Mononuclear cell (primary cell): ENCODE measurements around the gene CAPN2. TPM values are rescaled to one million over a fixed set of nuclear protein-coding genes. Genes with fewer than 3 reads are reported as not detected.

Experiments used
- H3K27me3 ChIP-seq: 2 replicates; pipeline ENCODE4 v1.6.0; 2011; ENCODE audit warnings: low read length, control low read depth; ENCODE audit not compliant: insufficient read depth
- H3K4me1 ChIP-seq: 2 replicates; pipeline ENCODE4 v1.5.1; 2011; ENCODE audit warnings: mild to moderate bottlenecking, low read length, control low read depth; ENCODE audit not compliant: insufficient read depth
- H3K4me3 ChIP-seq: 2 replicates; pipeline ENCODE4 v1.5.1; 2011; ENCODE audit warnings: mild to moderate bottlenecking, low read length, moderate library complexity
- H3K9me3 ChIP-seq: 2 replicates; pipeline ENCODE4 v1.5.1; 2011; ENCODE audit warnings: low read depth, mild to moderate bottlenecking, control low read depth, low read length
- total RNA-seq: library from RNA; depleted of rRNA; stranded (reverse); fragments of >200 nt; gene quantifications from one replicate; pipeline ENCODE4 v1.2.3, GENCODE V29; 2012

The CAPN2 gene
- total RNA-seq, 1 donor = 146 TPM

GRCh38 chr1:223754681-223755431 is 42.5 kb downstream of the CAPN2 start:
- Histone ChIP-seq H3K4me3 (no peak overlapping the region), H3K9me3 (no peaks in the 10 kb centered on the region), H3K27me3 (no peaks in the 10 kb centered on the region), H3K4me1 (no peaks in the 10 kb centered on the region)

GRCh38 chr1:223755432-223755792 is 43.1 kb downstream of the CAPN2 start:
- Histone ChIP-seq H3K9me3 (no peaks in the 10 kb centered on the region), H3K4me3 (no peak overlapping the region), H3K4me1 (no peaks in the 10 kb centered on the region), H3K27me3 (no peaks in the 10 kb centered on the region)

- Histone ChIP-seq H3K4me1 (no peaks in the 10 kb centered on the region), H3K27me3 (no peaks in the 10 kb centered on the region), H3K4me3 (no peak overlapping the region), H3K9me3 (no peaks in the 10 kb centered on the region)
Measured at GRCh38 chr1:223755992-223756775, 43.8 kb downstream of the CAPN2 start.

GRCh38 chr1:223756806-223757700 is 44.7 kb downstream of the CAPN2 start:
- H3K27me3 ChIP-seq = no peaks in the 10 kb centered on the region

GRCh38 chr1:223758734-223759133 is 46.4 kb downstream of the CAPN2 start:
- Histone ChIP-seq H3K4me3 (no peak overlapping the region), H3K27me3 (no peaks in the 10 kb centered on the region), H3K9me3 (no peaks in the 10 kb centered on the region), H3K4me1 (no peaks in the 10 kb centered on the region)

More at GRCh38 chr1:223756806-223757700, 44.7 kb downstream of the CAPN2 start:
- no peaks in the 10 kb centered on the region for H3K4me1 ChIP-seq
- H3K4me3 ChIP-seq = no peak overlapping the region
- no peaks in the 10 kb centered on the region for H3K9me3 ChIP-seq

GRCh38 chr1:223759273-223759672 is 46.9 kb downstream of the CAPN2 start:
- Histone ChIP-seq H3K4me3 (no peak overlapping the region), H3K4me1 (no peaks in the 10 kb centered on the region), H3K9me3 (no peaks in the 10 kb centered on the region), H3K27me3 (no peaks in the 10 kb centered on the region)

GRCh38 chr1:223760833-223761232 is 48.5 kb downstream of the CAPN2 start:
- Histone ChIP-seq H3K4me1 (no peaks in the 10 kb centered on the region), H3K4me3 (no peak overlapping the region), H3K27me3 (no peaks in the 10 kb centered on the region), H3K9me3 (no peaks in the 10 kb centered on the region)

- H3K4me3 ChIP-seq = no peak overlapping the region
- no peaks in the 10 kb centered on the region for H3K9me3 ChIP-seq
- H3K27me3 ChIP-seq = no peaks in the 10 kb centered on the region
- no peaks in the 10 kb centered on the region for H3K4me1 ChIP-seq
Measured at GRCh38 chr1:223761411-223761810, 49.1 kb downstream of the CAPN2 start.

- Histone ChIP-seq H3K9me3 (no peaks in the 10 kb centered on the region), H3K4me3 (no peak overlapping the region), H3K4me1 (no peaks in the 10 kb centered on the region), H3K27me3 (no peaks in the 10 kb centered on the region)
Measured at GRCh38 chr1:223763251-223763650, 50.9 kb downstream of the CAPN2 start.

GRCh38 chr1:223763881-223764280 is 51.5 kb downstream of the CAPN2 start:
- H3K4me1 ChIP-seq = no peaks in the 10 kb centered on the region
- no peak overlapping the region for H3K4me3 ChIP-seq
- no peaks in the 10 kb centered on the region for H3K9me3 ChIP-seq
- H3K27me3 ChIP-seq = no peaks in the 10 kb centered on the region

- no peak overlapping the region for H3K4me3 ChIP-seq
- H3K27me3 ChIP-seq = no peaks in the 10 kb centered on the region
- no peaks in the 10 kb centered on the region for H3K9me3 ChIP-seq
- no peaks in the 10 kb centered on the region for H3K4me1 ChIP-seq
Measured at GRCh38 chr1:223765036-223765718, 52.8 kb downstream of the CAPN2 start.

- Histone ChIP-seq H3K27me3 (no peaks in the 10 kb centered on the region), H3K4me1 (no peaks in the 10 kb centered on the region), H3K9me3 (no peaks in the 10 kb centered on the region), H3K4me3 (no peak overlapping the region)
Measured at GRCh38 chr1:223765719-223766340, 53.5 kb downstream of the CAPN2 start.

GRCh38 chr1:223770621-223771315 is 58.4 kb downstream of the CAPN2 start:
- Histone ChIP-seq H3K9me3 (no peaks in the 10 kb centered on the region), H3K4me3 (no peak overlapping the region), H3K4me1 (no peaks in the 10 kb centered on the region), H3K27me3 (no peaks in the 10 kb centered on the region)

GRCh38 chr1:223771469-223771813 is 59.1 kb downstream of the CAPN2 start:
- H3K4me3 ChIP-seq = no peak overlapping the region
- H3K4me1 ChIP-seq = no peaks in the 10 kb centered on the region
- no peaks in the 10 kb centered on the region for H3K9me3 ChIP-seq
- no peaks in the 10 kb centered on the region for H3K27me3 ChIP-seq
